DOHH2 (cell line): ENCODE measurements around the gene SH3GL3.

Source experiments
- H3F3A ChIP-seq: fragments of 200-600 bp; sonication (generic), shearing (Covaris generic); 2 replicates; pipeline ENCODE4 v1.6.0; 2016; ENCODE audit warnings: antibody characterized with exemption, mild to moderate bottlenecking; ENCODE audit not compliant: control insufficient read depth, insufficient read depth
- H3K27ac ChIP-seq: fragments of 200-600 bp; sonication (generic); 2 replicates; pipeline ENCODE4 v1.5.1; 2014; ENCODE audit warnings: low read depth, mild to moderate bottlenecking, low read length, moderate library complexity
- H3K27me3 ChIP-seq: fragments of 200-600 bp; sonication (generic); 2 replicates; pipeline ENCODE4 v1.6.1; 2014; ENCODE audit warnings: mild to moderate bottlenecking, low read length, mixed read lengths; ENCODE audit not compliant: control insufficient read depth
- H3K36me3 ChIP-seq: fragments of 200-600 bp; sonication (generic); 2 replicates; pipeline ENCODE4 v1.6.1; 2014; ENCODE audit warnings: mild to moderate bottlenecking, low read length, moderate library complexity, mixed read lengths; ENCODE audit not compliant: control insufficient read depth
- H3K4me1 ChIP-seq: fragments of 200-600 bp; sonication (generic); 2 replicates; pipeline ENCODE4 v1.6.1; 2014; ENCODE audit warnings: mild to moderate bottlenecking, low read length, mixed read lengths; ENCODE audit not compliant: control insufficient read depth
- H3K4me2 ChIP-seq: fragments of 200-600 bp; sonication (generic); 2 replicates; pipeline ENCODE4 v1.6.0; 2014; ENCODE audit warnings: mild to moderate bottlenecking, low read length, moderate library complexity
- H3K4me3 ChIP-seq: fragments of 200-600 bp; sonication (generic); 2 replicates; pipeline ENCODE4 v1.5.1; 2014; ENCODE audit warnings: mild to moderate bottlenecking, low read length, mixed read lengths
- H3K79me2 ChIP-seq: fragments of 200-600 bp; sonication (generic); 2 replicates; pipeline ENCODE4 v1.6.1; 2014; ENCODE audit warnings: mild to moderate bottlenecking, low read length, mixed read lengths; ENCODE audit not compliant: control insufficient read depth
- H3K9me2 ChIP-seq: fragments of 200-600 bp; sonication (generic); replicated peaks from 2 replicates; pipeline ENCODE4 v1.6.1; 2014; ENCODE audit warnings: mild to moderate bottlenecking, low read length, mixed read lengths; ENCODE audit not compliant: control insufficient read depth
- H3K9me3 ChIP-seq: fragments of 200-600 bp; sonication (generic); 2 replicates; pipeline ENCODE4 v1.6.1; 2014; ENCODE audit warnings: antibody characterized with exemption, low read length, mixed read lengths; ENCODE audit not compliant: control insufficient read depth, insufficient read depth
- H4K20me1 ChIP-seq: fragments of 200-600 bp; sonication (generic); 2 replicates; pipeline ENCODE4 v1.6.0; 2014; ENCODE audit warnings: low read depth, mild to moderate bottlenecking, antibody characterized with exemption, low read length, moderate library complexity; ENCODE audit not compliant: control insufficient read depth, insufficient read depth
- EZH2phosphoT487 ChIP-seq: fragments of 200-600 bp; sonication (generic); IDR thresholded peaks from 2 replicates; pipeline ENCODE4 v1.6.1; 2017; ENCODE audit warnings: borderline replicate concordance, mild to moderate bottlenecking, antibody characterized with exemption, low read length, moderate library complexity, mixed read lengths
- TF ChIP-seq, protein P1 (sequence below): fragments of 200-600 bp; sonication (generic); IDR thresholded peaks from one replicate; pipeline ENCODE4 v1.5.1; 2014; ENCODE audit warnings: antibody characterized with exemption, mild to moderate bottlenecking, low read depth, low read length; ENCODE audit not compliant: poor library complexity, severe bottlenecking

Gene SH3GL3

DNA sequence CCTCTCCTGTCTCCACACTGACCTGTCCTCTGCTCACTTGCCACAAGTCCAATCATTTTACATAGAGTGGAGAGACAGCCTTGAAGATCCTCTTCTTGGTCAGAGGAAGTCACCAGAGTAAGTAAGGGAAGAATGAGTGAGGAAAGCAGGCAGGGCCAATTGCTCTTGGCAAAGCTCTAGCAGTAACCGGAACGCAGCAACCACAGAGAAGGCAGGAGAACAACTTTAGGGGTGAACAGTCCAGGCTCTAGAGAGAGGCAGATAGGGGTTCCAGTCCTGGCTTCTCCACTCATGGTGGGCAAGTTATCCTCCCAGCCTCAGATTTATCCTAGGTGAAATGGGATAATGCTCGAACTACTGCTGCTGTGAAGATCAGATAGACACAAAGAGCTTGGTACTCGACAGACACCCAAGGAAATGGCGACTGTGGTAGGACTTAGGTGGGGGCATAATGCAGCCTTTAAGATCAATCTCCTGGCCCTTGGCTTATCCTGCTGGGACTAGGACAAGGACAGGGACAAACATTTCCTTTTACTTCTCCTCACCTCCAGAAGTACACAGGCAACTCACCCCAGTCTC lies 205.6 kb downstream of the SH3GL3 start:
- H3K4me2 ChIP-seq = no peak overlapping the region
- H3K9me3 ChIP-seq = no peaks in the 10 kb centered on the region
- no peaks in the 10 kb centered on the region for H3K9me2 ChIP-seq
- H3K4me1 ChIP-seq = no peaks in the 10 kb centered on the region
- TF ChIP-seq EZH2phosphoT487 = no peak
- TF ChIP-seq, protein P1, sequence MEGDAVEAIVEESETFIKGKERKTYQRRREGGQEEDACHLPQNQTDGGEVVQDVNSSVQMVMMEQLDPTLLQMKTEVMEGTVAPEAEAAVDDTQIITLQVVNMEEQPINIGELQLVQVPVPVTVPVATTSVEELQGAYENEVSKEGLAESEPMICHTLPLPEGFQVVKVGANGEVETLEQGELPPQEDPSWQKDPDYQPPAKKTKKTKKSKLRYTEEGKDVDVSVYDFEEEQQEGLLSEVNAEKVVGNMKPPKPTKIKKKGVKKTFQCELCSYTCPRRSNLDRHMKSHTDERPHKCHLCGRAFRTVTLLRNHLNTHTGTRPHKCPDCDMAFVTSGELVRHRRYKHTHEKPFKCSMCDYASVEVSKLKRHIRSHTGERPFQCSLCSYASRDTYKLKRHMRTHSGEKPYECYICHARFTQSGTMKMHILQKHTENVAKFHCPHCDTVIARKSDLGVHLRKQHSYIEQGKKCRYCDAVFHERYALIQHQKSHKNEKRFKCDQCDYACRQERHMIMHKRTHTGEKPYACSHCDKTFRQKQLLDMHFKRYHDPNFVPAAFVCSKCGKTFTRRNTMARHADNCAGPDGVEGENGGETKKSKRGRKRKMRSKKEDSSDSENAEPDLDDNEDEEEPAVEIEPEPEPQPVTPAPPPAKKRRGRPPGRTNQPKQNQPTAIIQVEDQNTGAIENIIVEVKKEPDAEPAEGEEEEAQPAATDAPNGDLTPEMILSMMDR = no peak
- H3K27ac ChIP-seq = no peak overlapping the region
- H3K36me3 ChIP-seq = no peaks in the 10 kb centered on the region
- no peak overlapping the region for H3K4me3 ChIP-seq
- H3K79me2 ChIP-seq = no peaks in the 10 kb centered on the region
- H3K27me3 ChIP-seq = no peaks in the 10 kb centered on the region
- H3F3A ChIP-seq = no peaks in the 10 kb centered on the region
- H4K20me1 ChIP-seq = no peaks in the 10 kb centered on the region

DNA sequence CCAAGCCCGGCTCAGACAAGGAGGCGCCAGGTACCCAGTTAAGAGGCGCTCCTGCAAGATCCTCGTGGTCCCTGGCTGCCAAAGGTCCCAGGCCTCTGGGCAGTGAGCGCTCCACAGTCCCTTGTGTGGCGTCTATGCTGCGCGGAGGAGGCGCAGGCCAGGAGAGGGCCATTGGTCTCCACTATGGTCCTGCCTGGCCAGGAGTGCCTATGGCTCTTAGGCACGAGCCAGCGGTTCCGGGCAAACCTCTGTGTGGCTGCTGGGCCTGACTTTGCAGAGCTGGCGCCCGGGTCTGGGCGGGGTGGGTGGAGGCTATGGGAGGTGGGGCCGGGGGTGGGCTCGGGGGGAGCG lies 206.1 kb downstream of the SH3GL3 start:
- H3K4me3 ChIP-seq = no peak overlapping the region
- H3F3A ChIP-seq = no peaks in the 10 kb centered on the region
- no peaks in the 10 kb centered on the region for H3K79me2 ChIP-seq
- no peaks in the 10 kb centered on the region for H4K20me1 ChIP-seq
- no peak overlapping the region for H3K4me2 ChIP-seq
- no peaks in the 10 kb centered on the region for H3K27me3 ChIP-seq
- H3K36me3 ChIP-seq = no peaks in the 10 kb centered on the region
- no peaks in the 10 kb centered on the region for H3K9me3 ChIP-seq
- H3K4me1 ChIP-seq = no peaks in the 10 kb centered on the region
- no peaks in the 10 kb centered on the region for H3K9me2 ChIP-seq
- TF ChIP-seq, protein P1 = no peak
- TF ChIP-seq EZH2phosphoT487 = no peak
- no peak overlapping the region for H3K27ac ChIP-seq

DNA sequence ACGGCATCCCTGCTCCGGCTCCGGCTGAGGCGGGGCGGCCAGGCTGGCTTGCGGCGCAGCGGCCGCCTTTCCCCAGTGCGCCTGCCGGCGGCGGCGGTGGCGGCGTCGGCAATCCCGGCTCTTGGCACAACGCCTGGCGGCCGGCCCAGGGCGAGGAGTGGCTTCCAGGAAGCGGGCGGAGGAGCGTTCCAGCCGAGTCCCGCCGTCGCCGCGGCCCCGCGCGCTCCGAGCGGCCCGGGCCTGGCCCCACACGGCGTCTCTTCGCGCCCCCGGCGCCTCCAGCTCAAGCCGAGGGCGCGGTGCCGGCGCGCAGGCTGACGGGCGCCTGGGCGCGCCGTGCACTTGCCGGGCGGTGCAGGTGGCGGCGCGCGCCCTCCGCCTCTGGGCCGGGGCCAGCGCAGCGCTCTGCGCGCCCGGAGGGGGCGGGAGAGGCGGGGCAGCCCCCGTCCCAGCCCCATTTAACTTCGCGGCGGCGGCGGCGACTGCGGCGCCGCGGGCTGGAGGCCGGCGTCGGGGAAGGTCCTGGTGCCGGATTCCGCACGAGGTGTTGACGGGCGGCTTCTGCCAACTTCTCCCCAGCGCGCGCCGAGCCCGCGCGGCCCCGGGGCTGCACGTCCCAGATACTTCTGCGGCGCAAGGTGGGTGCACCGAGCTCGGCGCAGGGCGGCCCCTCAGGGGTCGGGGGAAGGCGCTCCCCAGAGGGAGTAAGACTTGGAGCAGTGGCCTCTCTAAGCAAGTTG lies 206.7 kb downstream of the SH3GL3 start, which contains the start of gene ADAMTSL3:
Gene ADAMTSL3 (plus strand): TSS at position 485 of the 740 bp plus-strand sequence. CDS start 1,639 bp downstream, outside the sequence.
- H3K4me3 ChIP-seq = no peak within 1 kb of the TSS
- H3K36me3 ChIP-seq = no peaks in the 10 kb centered on the region
- no peaks in the 10 kb centered on the region for H3F3A ChIP-seq
- no peak for TF ChIP-seq EZH2phosphoT487
- TF ChIP-seq, protein P1 = no peak
- no peaks in the 10 kb centered on the region for H3K4me1 ChIP-seq
- H3K9me2 ChIP-seq = no peaks in the 10 kb centered on the region
- no peaks in the 10 kb centered on the region for H4K20me1 ChIP-seq
- H3K79me2 ChIP-seq = no peaks in the 10 kb centered on the region
- no peak within 1 kb of the TSS for H3K27ac ChIP-seq
- H3K4me2 ChIP-seq = no peak within 1 kb of the TSS
- no peaks in the 10 kb centered on the region for H3K9me3 ChIP-seq
- no peaks in the 10 kb centered on the region for H3K27me3 ChIP-seq
